Endothelial cell of umbilical vein (primary cell): ENCODE measurements around the gene GRIA4. TPM values are rescaled to one million over a fixed set of nuclear protein-coding genes. Genes with fewer than 3 reads are reported as not detected.

Experiments
- BruUV-seq: library from RNA; stranded (reverse); fragments of 400-500 nt; replicated peaks from 2 replicates; lab custom pipeline; 2021; lab: Mats Ljungman, UMichigan
- CTCF ChIA-PET: fragments of 300-600, 350-600 bp; sonication (Branson Sonifier 250); formaldehyde crosslinking; loops from one replicate; lab custom pipeline; 2021; ENCODE audit warnings: antibody characterized with exemption, inconsistent platforms; lab: Charles Lee
- POLR2A ChIA-PET: fragments of 300-600, 350-600 bp; sonication (Branson Sonifier 250); formaldehyde crosslinking; loops from one replicate; lab custom pipeline; 2021; ENCODE audit warnings: antibody characterized with exemption, inconsistent platforms; lab: Charles Lee
- DNase-seq: peaks from one replicate; pipeline ENCODE4 v3.0.0-alpha.2; 2011; ENCODE audit warnings: low read depth, low spot score
- FAIRE-seq: peaks from 2 replicates; lab custom pipeline; 2011; peaks lifted over from hg19 to GRCh38; lab: Jason Lieb, UNC
- H2AFZ ChIP-seq: 2 replicates; pipeline ENCODE4 v1.6.0; 2012; ENCODE audit warnings: low read depth, low read length, control low read depth, inconsistent platforms
- H3K27ac ChIP-seq: 2 replicates; pipeline ENCODE4 v1.5.1; 2011; ENCODE audit warnings: low read depth, mild to moderate bottlenecking, control low read depth, low read length, moderate library complexity; ENCODE audit not compliant: insufficient read depth
- H3K27me3 ChIP-seq, 2 experiments: 2 replicates each; pipeline versions ENCODE4 v1.6.0 to v1.6.1; 2011; ENCODE audit warnings: low read length in 2 of 2, mixed read lengths in 1 of 2; ENCODE audit not compliant: control insufficient read depth in 2 of 2, insufficient read depth in 2 of 2
- H3K36me3 ChIP-seq, 2 experiments: 2 replicates in 1 of 2; 3 replicates in 1 of 2; pipeline ENCODE4 v1.5.1; 2011; ENCODE audit warnings: low read length in 2 of 2, mild to moderate bottlenecking in 1 of 2, moderate library complexity in 1 of 2; ENCODE audit not compliant: control insufficient read depth in 2 of 2, insufficient read depth in 2 of 2; ENCODE audit errors: extremely low read depth in 1 of 2
- H3K4me1 ChIP-seq: 3 replicates; pipeline ENCODE4 v1.5.1; 2011; ENCODE audit warnings: mild to moderate bottlenecking, low read length; ENCODE audit not compliant: control insufficient read depth, insufficient read depth; ENCODE audit errors: extremely low read depth
- H3K4me2 ChIP-seq: 2 replicates; pipeline ENCODE4 v1.6.1; 2011; ENCODE audit warnings: low read length, control low read depth, mixed read lengths; ENCODE audit not compliant: insufficient read depth
- H3K4me3 ChIP-seq, 3 experiments: fragments of 200-600 bp in 1 of 3; sonication (generic), shearing (Covaris generic) in 1 of 3; replicated peaks in 1 of 3; 2 replicates each; pipeline ENCODE4 v1.5.1; 2011 to 2016; ENCODE audit warnings: control low read depth in 3 of 3, low read length in 3 of 3, mild to moderate bottlenecking in 2 of 3, inconsistent platforms in 1 of 3, low read depth in 1 of 3, moderate library complexity in 1 of 3; ENCODE audit not compliant: insufficient read depth in 1 of 3
- H3K79me2 ChIP-seq: 2 replicates; pipeline ENCODE4 v1.6.0; 2012; ENCODE audit warnings: low read length, inconsistent platforms; ENCODE audit not compliant: control insufficient read depth, insufficient read depth
- H3K9ac ChIP-seq: replicated peaks from 2 replicates; pipeline ENCODE3; 2011; ENCODE audit warnings: low read length, control low read depth; ENCODE audit not compliant: insufficient read depth; ENCODE audit errors: extremely low read depth
- H3K9me1 ChIP-seq: replicated peaks from 3 replicates; pipeline ENCODE4 v1.6.0; 2011; ENCODE audit warnings: mild to moderate bottlenecking, low read length; ENCODE audit not compliant: control insufficient read depth, insufficient read depth; ENCODE audit errors: extremely low read depth
- H3K9me3 ChIP-seq: replicated peaks from 2 replicates; pipeline ENCODE4 v1.5.1; 2012; ENCODE audit warnings: low read length, inconsistent platforms; ENCODE audit not compliant: control insufficient read depth, insufficient read depth
- H4K20me1 ChIP-seq: replicated peaks from 2 replicates; pipeline ENCODE3; 2011; ENCODE audit warnings: mild to moderate bottlenecking, low read length; ENCODE audit not compliant: control insufficient read depth, insufficient read depth; ENCODE audit errors: extremely low read depth
- CTCF ChIP-seq, 2 donors: IDR thresholded peaks; 1 replicate in 1 of 2; 2 replicates in 1 of 2; pipeline ENCODE4 v1.5.1; 2011; ENCODE audit warnings: low read length in 2 of 2, mild to moderate bottlenecking in 2 of 2, moderate library complexity in 2 of 2, control low read depth in 1 of 2, inconsistent platforms in 1 of 2, low read depth in 1 of 2; ENCODE audit not compliant: insufficient read depth in 1 of 2; ENCODE audit errors: extremely low read depth in 1 of 2
- EZH2 ChIP-seq: IDR thresholded peaks from 2 replicates; pipeline ENCODE4 v1.6.1; 2012; ENCODE audit warnings: borderline replicate concordance, low read depth, mild to moderate bottlenecking, moderate library complexity, low read length, inconsistent platforms; ENCODE audit not compliant: severe bottlenecking
- FOS ChIP-seq: IDR thresholded peaks from 2 replicates; pipeline ENCODE4 v1.6.1; 2011; ENCODE audit warnings: mild to moderate bottlenecking, low read length, moderate library complexity, borderline replicate concordance; ENCODE audit not compliant: insufficient read depth
- GATA2 ChIP-seq: IDR thresholded peaks from 2 replicates; pipeline ENCODE4 v1.7.0; 2011; ENCODE audit warnings: low read depth, mild to moderate bottlenecking, moderate library complexity, mixed read lengths, low read length; ENCODE audit not compliant: insufficient read length, insufficient read depth
- JUN ChIP-seq: IDR thresholded peaks from 2 replicates; pipeline ENCODE4 v1.6.1; 2011; ENCODE audit warnings: borderline replicate concordance, low read depth; ENCODE audit not compliant: insufficient read length, insufficient read depth
- MYC ChIP-seq: IDR thresholded peaks from one replicate; pipeline ENCODE4 v1.6.1; 2011; ENCODE audit warnings: mild to moderate bottlenecking, low read depth, low read length
- POLR2A ChIP-seq: IDR thresholded peaks from 2 replicates; pipeline ENCODE4 v1.6.1; 2012; ENCODE audit warnings: low read depth, mild to moderate bottlenecking, control low read depth, low read length
- POLR2AphosphoS5 ChIP-seq: IDR thresholded peaks from 2 replicates; pipeline ENCODE4 v1.6.1; 2012; ENCODE audit warnings: low read depth, mild to moderate bottlenecking, control low read depth, low read length, moderate library complexity; ENCODE audit not compliant: insufficient read depth
- dilution Hi-C: fragments of 300-500 bp; cut with MboI; formaldehyde crosslinking; loops from one replicate; pipeline ENCODE4 v1.15.0; 2019; ENCODE audit warnings: low sequenced_read_pairs; ENCODE audit not compliant: extremely low pct_ligation_motif_present
- intact Hi-C: fragments of 100-400 bp; cut with micrococcal nuclease; formaldehyde crosslinking; loops from one replicate; pipeline ENCODE4 v1.10.0; 2022
- polyA plus RNA-seq, 4 experiments: library from polyadenylated mRNA; depleted of rRNA in 3 of 4; stranded (reverse) in 3 of 4; unstranded in 1 of 4; fragments of >200 nt; gene quantifications; 2 replicates each; pipeline versions ENCODE4 v1.2.1 to v1.2.3, GENCODE V29; 2011 to 2012; ENCODE audit warnings: missing spikeins in 1 of 4
- total RNA-seq: library from RNA; stranded (reverse); gene quantifications from 2 replicates; pipeline ENCODE4 v1.2.3, GENCODE V29; 2021
- TF ChIP-seq, protein P1 (sequence below): IDR thresholded peaks from 2 replicates; pipeline ENCODE4 v1.6.1; 2011; ENCODE audit not compliant: insufficient read depth, insufficient read length

Gene GRIA4
- total and polyA plus RNA-seq, 2 donors (not counting 3 experiments of a cell fraction or from before 2014, with no cell fraction given), result not detected

- Histone ChIP-seq H4K20me1 (no peaks in the 10 kb centered on the region), H3K9me3 (no peaks in the 10 kb centered on the region), H3K36me3 (no peaks in the 10 kb centered on the region), H3K4me1 (no peaks in the 10 kb centered on the region), H3K27me3 (no peaks in the 10 kb centered on the region), H3K9ac (no peak overlapping the region), H3K9me1 (no peaks in the 10 kb centered on the region), H3K4me2 (no peak overlapping the region), H2AFZ (no peak overlapping the region), H3K27ac (no peak overlapping the region), H3K4me3 (no peak overlapping the region), H3K79me2 (no peaks in the 10 kb centered on the region)
- no TSS peak for BruUV-seq
- ChIA-PET CTCF (interaction anchor here (0.6 to 1.6 kb wide), 2 partner anchors 10 to 12 kb away, joined by 3 to 7 read pairs; no protein-coding TSS in a partner anchor), POLR2A (no interaction called here)
- FAIRE-seq (peak; percentile 52), DNase-seq (peak; percentile 53)
- dilution Hi-C loops, result no loop called here
- intact Hi-C loops, result no loop called here
- TF ChIP-seq GATA2, result no peak
- no peak for TF ChIP-seq MYC
- TF ChIP-seq, protein P1, sequence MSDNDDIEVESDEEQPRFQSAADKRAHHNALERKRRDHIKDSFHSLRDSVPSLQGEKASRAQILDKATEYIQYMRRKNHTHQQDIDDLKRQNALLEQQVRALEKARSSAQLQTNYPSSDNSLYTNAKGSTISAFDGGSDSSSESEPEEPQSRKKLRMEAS, result no peak
- TF ChIP-seq CTCF (IDR thresholded peaks at IDR 0.05; ENCODE audit: extremely low read depth in 1 of 2, insufficient read depth in 1 of 2, low read depth in 1 of 2, low read length in 2 of 2), result no peak
- TF ChIP-seq JUN, result no peak
- no peak for TF ChIP-seq POLR2AphosphoS5
- TF ChIP-seq POLR2A, result no peak
- TF ChIP-seq FOS, result no peak
- no peak for TF ChIP-seq EZH2
Observed at GRCh38 chr11:105923807-105924206, 313.9 kb downstream of the GRIA4 start.
